Upper lobe of left lung (tissue), 6 donors: ENCODE data around the gene SAPCD1. TPM values are rescaled to one million over a fixed set of nuclear protein-coding genes. Genes with fewer than 3 reads are reported as not detected.

ENCODE experiments used
- ATAC-seq, 2 donors: fragments of 200-7000 bp; cut with Tn5 transposase; one replicate each; pipeline ENCODE4 v1.9.1; 2022; ENCODE audit warnings: mild to moderate bottlenecking in 2 of 2, moderate library complexity in 2 of 2; ENCODE audit not compliant: low FRiP score in 2 of 2
- DNase-seq, 2 donors: peaks; one replicate each; pipeline ENCODE4 v3.0.0-alpha.2; 2019 to 2020
- H3K27ac ChIP-seq, 4 donors: fragments of 200-600 bp; sonication (generic); one replicate each; pipeline ENCODE4 v1.5.1; 2016 to 2019
- H3K27me3 ChIP-seq, 4 donors: fragments of 200-600 bp; sonication (generic); one replicate each; pipeline ENCODE4 v1.5.1; 2017 to 2019
- H3K36me3 ChIP-seq, 4 donors: fragments of 200-600 bp; sonication (generic); one replicate each; pipeline ENCODE4 v1.5.1; 2016 to 2019
- H3K4me1 ChIP-seq, 4 donors: fragments of 200-600 bp; sonication (generic); one replicate each; pipeline ENCODE4 v1.5.1; 2018 to 2019
- H3K4me3 ChIP-seq, 4 donors: fragments of 200-600 bp; sonication (generic); one replicate each; pipeline ENCODE4 v1.5.1; 2017 to 2019; ENCODE audit warnings: mild to moderate bottlenecking in 2 of 4, moderate library complexity in 1 of 4
- H3K9me3 ChIP-seq, 4 donors: fragments of 200-600 bp; sonication (generic); one replicate each; pipeline ENCODE4 v1.5.1; 2018 to 2019
- EP300 ChIP-seq, 4 donors: sonication (generic); formaldehyde crosslinking; IDR thresholded peaks; one replicate each; pipeline ENCODE4 v1.5.1; 2017; ENCODE audit warnings: antibody characterized with exemption in 4 of 4, control low read depth in 2 of 4
- POLR2A ChIP-seq, 4 donors: fragments of 450-650 bp; IDR thresholded peaks; one replicate each; pipeline ENCODE4 v1.5.1; 2016 to 2017; ENCODE audit warnings: antibody characterized with exemption in 4 of 4, mild to moderate bottlenecking in 2 of 4
- POLR2AphosphoS5 ChIP-seq, 2 donors: sonication (generic); formaldehyde crosslinking; IDR thresholded peaks; one replicate each; pipeline ENCODE4 v1.5.1; 2017; ENCODE audit warnings: antibody characterized with exemption in 2 of 2
- WGBS, 2 donors: methylation state at CpG; one replicate each; pipeline ENCODE4 v1.1.5; 2017 to 2018; 5-methylcytosine and 5-hydroxymethylcytosine counted together
- total RNA-seq, 6 donors: library from RNA; depleted of rRNA in 4 of 6; stranded (reverse); fragments of >200 nt in 4 of 6; gene quantifications; one replicate each; pipeline versions ENCODE4 v1.1.0 to v1.2.1, GENCODE V29; 2016 to 2021
- TF ChIP-seq, protein P1 (sequence below), 6 experiments: fragments of 450-650 bp in 4 of 6; fragments of 200-600 bp in 2 of 6; sonication (generic) in 2 of 6; IDR thresholded peaks; one replicate each; pipeline ENCODE4 v1.5.1; 2016 to 2019; ENCODE audit warnings: antibody characterized with exemption in 6 of 6
- donor health status: DM: no; HTN: no; CAD: no; lungs with moderate emphysema.
- donor health status: DM: no; HTN: yes; CAD: no; lungs with severe emphysema.

Gene SAPCD1
- total RNA-seq, 6 donors from 2014 or later, result 1.1 to 15.7 (median 5.3) TPM

GRCh38 chr6:31778999-31779885, 16.8 kb downstream of the SAPCD1 start:
- no peak for TF ChIP-seq POLR2AphosphoS5 (IDR thresholded peaks at IDR 0.05)
- TF ChIP-seq, protein P1, sequence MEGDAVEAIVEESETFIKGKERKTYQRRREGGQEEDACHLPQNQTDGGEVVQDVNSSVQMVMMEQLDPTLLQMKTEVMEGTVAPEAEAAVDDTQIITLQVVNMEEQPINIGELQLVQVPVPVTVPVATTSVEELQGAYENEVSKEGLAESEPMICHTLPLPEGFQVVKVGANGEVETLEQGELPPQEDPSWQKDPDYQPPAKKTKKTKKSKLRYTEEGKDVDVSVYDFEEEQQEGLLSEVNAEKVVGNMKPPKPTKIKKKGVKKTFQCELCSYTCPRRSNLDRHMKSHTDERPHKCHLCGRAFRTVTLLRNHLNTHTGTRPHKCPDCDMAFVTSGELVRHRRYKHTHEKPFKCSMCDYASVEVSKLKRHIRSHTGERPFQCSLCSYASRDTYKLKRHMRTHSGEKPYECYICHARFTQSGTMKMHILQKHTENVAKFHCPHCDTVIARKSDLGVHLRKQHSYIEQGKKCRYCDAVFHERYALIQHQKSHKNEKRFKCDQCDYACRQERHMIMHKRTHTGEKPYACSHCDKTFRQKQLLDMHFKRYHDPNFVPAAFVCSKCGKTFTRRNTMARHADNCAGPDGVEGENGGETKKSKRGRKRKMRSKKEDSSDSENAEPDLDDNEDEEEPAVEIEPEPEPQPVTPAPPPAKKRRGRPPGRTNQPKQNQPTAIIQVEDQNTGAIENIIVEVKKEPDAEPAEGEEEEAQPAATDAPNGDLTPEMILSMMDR (IDR thresholded peaks at IDR 0.05), result no peak
- Histone ChIP-seq H3K9me3 (no peaks in the 10 kb centered on the region), H3K36me3 (peaks cover 14 to 60% (median 51%) of the 10 kb centered on the region in 4 donors), H3K4me1 (peaks cover 7 to 16% (median 12%) of the 10 kb centered on the region in 4 donors), H3K27me3 (no peaks in the 10 kb centered on the region), H3K4me3 (no peak overlapping the region), H3K27ac (no peak overlapping the region)
- peak in 1 of 2 donors; percentile 71 for DNase-seq
- WGBS, 2 donors, result 94% methylated on average over 24 to 43 of the region's 43 CpGs
- ATAC-seq, result no peak

DNA sequence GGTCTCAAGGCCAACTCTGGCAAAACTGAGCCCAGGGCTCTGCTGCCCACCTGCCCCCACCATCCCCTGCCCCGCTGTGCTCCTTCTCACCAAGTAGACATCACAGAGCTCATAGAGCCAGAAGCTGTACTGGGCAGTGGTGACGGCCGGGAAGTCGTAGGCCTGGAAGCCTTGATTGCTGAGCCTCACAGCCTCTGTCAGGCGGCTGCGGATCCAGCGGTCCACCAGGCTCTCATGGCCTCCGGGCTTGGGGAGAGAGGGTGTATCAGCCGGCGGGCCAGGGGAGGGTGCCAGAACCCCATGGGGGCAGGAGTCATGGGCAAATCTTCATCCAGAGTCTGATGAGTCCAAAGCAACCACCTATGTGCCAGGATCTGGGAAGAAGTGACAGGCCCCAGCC, 17.5 kb downstream of the SAPCD1 start:
- no peak overlapping the region for H3K4me3 ChIP-seq
- H3K27ac ChIP-seq, result no peak overlapping the region
- no peaks in the 10 kb centered on the region for H3K9me3 ChIP-seq
- H3K27me3 ChIP-seq, result no peaks in the 10 kb centered on the region
- DNase-seq (peak in 1 of 2 donors; percentile 66), ATAC-seq (no peak)
- 91 to 97% methylated on average over 8 to 10 of the region's 10 CpGs for WGBS, 2 donors
- TF ChIP-seq EP300 (IDR thresholded peaks at IDR 0.05) (no peak), POLR2AphosphoS5 (IDR thresholded peaks at IDR 0.05) (no peak), POLR2A (IDR thresholded peaks at IDR 0.05) (no peak)
- TF ChIP-seq, protein P1 (IDR thresholded peaks at IDR 0.05), result no peak
- peaks cover 18 to 67% (median 57%) of the 10 kb centered on the region in 4 donors for H3K36me3 ChIP-seq
- peaks cover 7 to 16% (median 12%) of the 10 kb centered on the region in 4 donors for H3K4me1 ChIP-seq

- 93% methylated on average over 20 of the region's 20 CpGs; no CpG with 5 or more reads in 1 of the 2 donors for WGBS, 2 donors
- peaks cover 18 to 74% (median 64%) of the 10 kb centered on the region in 4 donors for H3K36me3 ChIP-seq
- DNase-seq, result no peak
Measured at GRCh38 chr6:31780507-31781243, 18.2 kb downstream of the SAPCD1 start.

GRCh38 chr6:31781244-31782125, 19.0 kb downstream of the SAPCD1 start:
- peaks cover 7 to 13% (median 10%) of the 10 kb centered on the region in 4 donors for H3K4me1 ChIP-seq
- no peaks in the 10 kb centered on the region for H3K27me3 ChIP-seq
- no peak overlapping the region for H3K4me3 ChIP-seq
- no peak overlapping the region for H3K27ac ChIP-seq
- peaks cover 18 to 77% (median 66%) of the 10 kb centered on the region in 4 donors for H3K36me3 ChIP-seq
- H3K9me3 ChIP-seq, result no peaks in the 10 kb centered on the region
- TF ChIP-seq POLR2A (IDR thresholded peaks at IDR 0.05), result no peak
- TF ChIP-seq EP300 (IDR thresholded peaks at IDR 0.05), result no peak
- no peak for TF ChIP-seq POLR2AphosphoS5 (IDR thresholded peaks at IDR 0.05)
- TF ChIP-seq, protein P1 (IDR thresholded peaks at IDR 0.05), result no peak
- ATAC-seq (no peak), DNase-seq (no peak)
- 95 to 100% methylated on average over 2 to 11 of the region's 23 CpGs for WGBS, 2 donors

More at GRCh38 chr6:31780507-31781243, 18.2 kb downstream of the SAPCD1 start:
- H3K27me3 ChIP-seq, result no peaks in the 10 kb centered on the region
- ATAC-seq, result no peak
- no peaks in the 10 kb centered on the region for H3K9me3 ChIP-seq
- peaks cover 7 to 16% (median 12%) of the 10 kb centered on the region in 4 donors for H3K4me1 ChIP-seq
- no peak overlapping the region for H3K4me3 ChIP-seq
- H3K27ac ChIP-seq, result no peak overlapping the region
- TF ChIP-seq POLR2A (IDR thresholded peaks at IDR 0.05), result no peak
- TF ChIP-seq, protein P1 (IDR thresholded peaks at IDR 0.05), result no peak
- no peak for TF ChIP-seq POLR2AphosphoS5 (IDR thresholded peaks at IDR 0.05)
- TF ChIP-seq EP300 (IDR thresholded peaks at IDR 0.05), result no peak
